ENCODE data around the gene MMUT. TPM values are rescaled to one million over a fixed set of nuclear protein-coding genes. Genes with fewer than 3 reads are reported as not detected.

MMUT gene
- total RNA-seq, 1 experiment from 2014 or later, result 13.7 TPM

GRCh38 chr6:49509342-49509741 is 46.3 kb upstream of the MMUT start:
- no peaks in the 10 kb centered on the region for H3K23me2 ChIP-seq (ENCODE audit: insufficient read length, low read depth, low read length, poor library complexity, severe bottlenecking)
- H3K27me3 Mint-ChIP-seq (ENCODE audit: low read depth), result no peaks in the 10 kb centered on the region
- no peak overlapping the region for H3K14ac ChIP-seq (ENCODE audit: insufficient read depth, low read length)
- no peak overlapping the region for H3T11ph ChIP-seq (ENCODE audit: low read length)
- no CpG with 5 or more reads among the region's 3 CpGs for WGBS (ENCODE audit: extremely low coverage, insufficient read length, low lambda C conversion rate)
- no peaks in the 10 kb centered on the region for H4K20me1 ChIP-seq (ENCODE audit: control insufficient read depth, insufficient read depth, insufficient read length)
- H4K8ac ChIP-seq (replicated peaks; ENCODE audit: insufficient read length, low read depth, low read length), result no peak overlapping the region
- H2BK15ac ChIP-seq (ENCODE audit: low read depth, low read length), result no peak overlapping the region
- TF ChIP-seq CTCF (conservative IDR thresholded peaks at IDR 0.05), result no peak
- H4K5ac ChIP-seq (ENCODE audit: insufficient read length, low read depth, low read length), result no peak overlapping the region
- no peaks in the 10 kb centered on the region for H3K27me3 ChIP-seq (ENCODE audit: insufficient read depth, low read length)
- H3K79me1 ChIP-seq (ENCODE audit: insufficient read depth, low read depth, low read length, poor library complexity, severe bottlenecking), result no peaks in the 10 kb centered on the region
- H3K4me3 Mint-ChIP-seq, result no peak overlapping the region
- H2BK20ac ChIP-seq (ENCODE audit: low read depth, low read length, poor library complexity, severe bottlenecking), result no peak overlapping the region
- peaks cover 2 to 6% (median 3%) of the 10 kb centered on the region in 3 experiments; a peak in 4 of 7 replicates for H3K36me3 Mint-ChIP-seq (ENCODE audit: insufficient read depth in 1 of 3, low read depth in 3 of 3)
- peaks cover 11 to 17% of the 10 kb centered on the region in 2 experiments for H3K9me3 Mint-ChIP-seq
- no peak overlapping the region for H3K4ac ChIP-seq (ENCODE audit: low read depth, low read length)
- H3K27ac ChIP-seq (ENCODE audit: insufficient read length, low read depth, low read length), result no peak overlapping the region
- no peak overlapping the region for H3K27ac Mint-ChIP-seq
- no peak overlapping the region for H3K9ac ChIP-seq (ENCODE audit: extremely low read depth, insufficient read length, low read length)
- no peak overlapping the region for H4K91ac ChIP-seq (ENCODE audit: insufficient read length, low read depth, low read length)
- H2BK120ac ChIP-seq (ENCODE audit: low read depth, low read length, poor library complexity, severe bottlenecking), result no peak overlapping the region
- no peak overlapping the region for H3K23ac ChIP-seq (ENCODE audit: insufficient read length, low read depth, low read length)
- no peak overlapping the region for H3K4me2 ChIP-seq (ENCODE audit: insufficient read depth, insufficient read length, low read length)
- H2BK12ac ChIP-seq (ENCODE audit: insufficient read length, low read depth, low read length), result no peak overlapping the region
- no peaks in the 10 kb centered on the region for H3K9me3 ChIP-seq (ENCODE audit: control insufficient read depth, low read depth, low read length)
- no peak overlapping the region for H2AFZ ChIP-seq (ENCODE audit: low read length)
- H3K4me1 ChIP-seq (ENCODE audit: insufficient read depth, low read length), result no peaks in the 10 kb centered on the region
- DNase-seq, result no peak
- H3K4me1 Mint-ChIP-seq, result peaks cover 13 to 16% of the 10 kb centered on the region in 2 experiments
- no peak overlapping the region for H2BK5ac ChIP-seq (ENCODE audit: insufficient read length, low read length)
- H3K56ac ChIP-seq (ENCODE audit: insufficient read length, low read depth, low read length), result no peak overlapping the region
- no peaks in the 10 kb centered on the region for H3K79me2 ChIP-seq (ENCODE audit: insufficient read depth, low read length)
- no peak overlapping the region for H2AK5ac ChIP-seq (ENCODE audit: insufficient read length, low read length)
- H3K18ac ChIP-seq (ENCODE audit: insufficient read length, low read depth, low read length), result no peak overlapping the region
